Stimulated activated CD8-positive, alpha-beta memory T cell treated with anti-CD3 and anti-CD28 coated beads, Interleukin-4, amount 100 ng/mL, for 48 hours (primary cell): ENCODE data around the gene SMTN.
"Not testable (repeated sequence)": the region's sequence is repeated elsewhere in the genome, so short reads cannot be mapped to it uniquely, and the experiment has no call there.

Source experiments
- DNase-seq: peaks from one replicate; pipeline ENCODE4 v3.0.0-alpha.2; 2020

SMTN gene

GRCh38 chr22:31091106-31091975, 10.2 kb downstream of the SMTN start:
- no peak for DNase-seq

- DNase-seq: no peak
Measured at GRCh38 chr22:31092161-31092560, 11.0 kb downstream of the SMTN start.

GRCh38 chr22:31093086-31093850, 12.2 kb downstream of the SMTN start:
- no peak for DNase-seq

DNA sequence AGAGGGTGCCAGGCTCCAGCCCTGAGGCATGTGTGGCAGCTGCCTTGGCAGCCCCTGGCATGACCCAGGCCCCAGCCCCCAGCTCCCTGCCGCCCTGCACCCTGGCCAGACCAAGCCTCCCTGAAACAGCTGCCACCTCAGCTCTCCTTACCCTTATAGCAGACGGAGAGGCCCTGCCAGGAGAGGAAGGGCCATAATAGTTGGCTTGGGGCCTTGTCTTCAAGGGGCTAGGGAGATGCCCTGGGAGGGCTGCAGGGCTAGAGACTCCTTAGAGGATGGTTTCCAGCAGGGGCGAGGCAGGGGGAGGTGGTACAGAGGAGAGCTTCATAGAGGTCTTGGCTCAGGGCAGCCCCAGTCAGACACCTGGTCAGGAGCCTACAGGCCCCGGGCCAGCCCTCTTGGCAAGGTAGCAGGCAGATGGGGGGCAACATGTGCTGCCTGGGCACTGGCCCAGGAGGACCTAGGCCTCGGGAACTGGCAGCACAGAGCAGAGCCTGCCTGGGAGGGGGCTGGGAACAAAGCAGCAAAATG, 13.0 kb downstream of the SMTN start:
- DNase-seq: no peak

- no peak for DNase-seq
Measured at GRCh38 chr22:31094741-31095140, 13.6 kb downstream of the SMTN start.

GRCh38 chr22:31095637-31096249, 14.6 kb downstream of the SMTN start:
- no peak for DNase-seq

GRCh38 chr22:31096657-31097279, 15.7 kb downstream of the SMTN start:
- no peak for DNase-seq

- not testable (repeated sequence) for DNase-seq
Measured at GRCh38 chr22:31097539-31097938, 16.4 kb downstream of the SMTN start.

- no peak for DNase-seq
Measured at GRCh38 chr22:31097941-31098631, 17.0 kb downstream of the SMTN start.

GRCh38 chr22:31098632-31099110, 17.6 kb downstream of the SMTN start:
- DNase-seq: no peak

- no peak for DNase-seq
Measured at GRCh38 chr22:31099386-31099785, 18.3 kb downstream of the SMTN start.

DNA sequence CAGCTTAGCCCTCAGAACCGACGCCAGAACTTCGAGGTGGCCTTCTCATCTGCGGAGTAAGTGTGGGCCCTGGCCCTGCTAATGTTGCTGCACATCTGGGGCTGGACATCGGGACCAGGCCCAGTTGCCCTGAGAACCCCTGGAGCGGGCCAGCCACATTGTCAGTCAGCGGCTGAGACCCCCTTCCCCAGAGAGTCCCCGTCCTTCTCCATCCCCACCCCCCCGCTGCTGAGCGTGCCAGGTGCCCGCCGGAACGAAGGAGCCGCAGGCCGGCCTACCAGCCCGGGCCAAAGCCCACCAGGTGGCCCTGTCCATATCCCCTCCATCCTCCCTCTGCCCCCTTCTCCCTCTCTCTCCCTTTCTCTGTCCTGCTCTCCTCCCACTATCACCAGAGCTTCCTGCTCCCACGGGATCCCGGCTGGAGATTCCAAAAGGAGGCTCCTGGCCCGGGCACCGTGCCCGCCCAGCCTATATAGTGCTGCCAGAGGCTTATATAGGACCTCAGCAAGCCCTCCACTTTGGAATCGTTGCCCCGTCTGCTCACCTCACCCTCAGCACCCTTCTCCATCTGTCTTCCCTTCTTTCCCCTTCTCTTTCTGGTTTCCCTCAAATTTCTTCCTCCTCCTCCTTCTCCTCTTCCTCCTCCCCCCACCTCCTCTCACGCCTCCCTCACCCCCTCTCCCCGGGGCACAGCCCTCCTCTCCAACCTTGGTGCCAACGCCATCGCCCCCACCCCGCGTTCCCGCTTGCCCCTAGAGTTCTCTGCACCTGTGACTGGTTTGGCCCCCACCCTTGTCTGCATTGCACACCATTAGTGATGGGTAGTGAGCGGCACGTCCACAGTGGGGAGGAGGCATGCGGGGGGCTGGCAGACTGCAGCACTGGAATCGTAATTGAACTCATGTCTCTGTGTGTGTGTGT, 19.0 kb downstream of the SMTN start:
- no peak for DNase-seq

- no peak for DNase-seq
Measured at GRCh38 chr22:31100762-31101525, 19.8 kb downstream of the SMTN start.

- no peak for DNase-seq
Measured at GRCh38 chr22:31102441-31103081, 21.4 kb downstream of the SMTN start.

- DNase-seq: no peak
Measured at GRCh38 chr22:31103111-31103510, 22.0 kb downstream of the SMTN start.

- no peak for DNase-seq
Measured at GRCh38 chr22:31103899-31104694, 23.0 kb downstream of the SMTN start.

GRCh38 chr22:31104869-31105268, 23.8 kb downstream of the SMTN start:
- DNase-seq: no peak

- DNase-seq: no peak
Measured at GRCh38 chr22:31105282-31105929, 24.3 kb downstream of the SMTN start.
